ENCODE measurements around the gene TGOLN2. TPM values are rescaled to one million over a fixed set of nuclear protein-coding genes. Genes with fewer than 3 reads are reported as not detected.

Gene TGOLN2
- total and polyA plus RNA-seq, 8 donors = 90.3 to 133 (median 99.9) TPM

- H3K4me1 ChIP-seq = peaks cover 0 to 14% of the 10 kb centered on the region in 2 donors
- TF ChIP-seq, protein P1, sequence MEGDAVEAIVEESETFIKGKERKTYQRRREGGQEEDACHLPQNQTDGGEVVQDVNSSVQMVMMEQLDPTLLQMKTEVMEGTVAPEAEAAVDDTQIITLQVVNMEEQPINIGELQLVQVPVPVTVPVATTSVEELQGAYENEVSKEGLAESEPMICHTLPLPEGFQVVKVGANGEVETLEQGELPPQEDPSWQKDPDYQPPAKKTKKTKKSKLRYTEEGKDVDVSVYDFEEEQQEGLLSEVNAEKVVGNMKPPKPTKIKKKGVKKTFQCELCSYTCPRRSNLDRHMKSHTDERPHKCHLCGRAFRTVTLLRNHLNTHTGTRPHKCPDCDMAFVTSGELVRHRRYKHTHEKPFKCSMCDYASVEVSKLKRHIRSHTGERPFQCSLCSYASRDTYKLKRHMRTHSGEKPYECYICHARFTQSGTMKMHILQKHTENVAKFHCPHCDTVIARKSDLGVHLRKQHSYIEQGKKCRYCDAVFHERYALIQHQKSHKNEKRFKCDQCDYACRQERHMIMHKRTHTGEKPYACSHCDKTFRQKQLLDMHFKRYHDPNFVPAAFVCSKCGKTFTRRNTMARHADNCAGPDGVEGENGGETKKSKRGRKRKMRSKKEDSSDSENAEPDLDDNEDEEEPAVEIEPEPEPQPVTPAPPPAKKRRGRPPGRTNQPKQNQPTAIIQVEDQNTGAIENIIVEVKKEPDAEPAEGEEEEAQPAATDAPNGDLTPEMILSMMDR (IDR thresholded peaks at IDR 0.05) = no peak
- H3K27me3 ChIP-seq = no peaks in the 10 kb centered on the region
- no peak for ATAC-seq
- no peak overlapping the region for H3K4me3 ChIP-seq
- H3K27ac ChIP-seq = peak overlapping the region in 1 of 2 donors; percentile 13
- H3K36me3 ChIP-seq = no peaks in the 10 kb centered on the region
- DNase-seq = no peak
- intact Hi-C loops (cut with DNase I) = loop anchor here in 1 of 2 donors (5.0 kb wide), 1 partner anchor 220 kb away; no protein-coding TSS in a partner anchor
- H3K9me3 ChIP-seq = no peaks in the 10 kb centered on the region
Measured at GRCh38 chr2:85287721-85288120, 40.1 kb downstream of the TGOLN2 start.

DNA sequence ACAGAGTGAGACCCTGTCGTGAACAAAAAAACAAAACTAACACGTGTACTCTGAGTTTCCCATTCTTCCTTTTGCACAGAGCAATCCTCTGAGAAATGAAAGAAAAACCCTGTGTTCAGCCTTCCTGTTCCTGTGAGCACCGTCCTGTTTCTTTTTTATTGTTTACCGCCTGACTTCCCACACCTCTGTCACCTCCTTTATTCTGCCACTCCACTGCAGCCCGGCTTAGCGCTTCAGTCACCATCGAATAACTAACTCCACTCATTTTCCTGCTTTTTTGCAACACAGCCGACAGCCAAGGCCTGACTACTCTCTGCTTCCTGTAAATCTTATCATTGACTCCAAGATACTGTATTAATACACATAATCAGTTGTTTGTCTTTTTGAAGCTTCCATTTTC, 40.9 kb downstream of the TGOLN2 start:
- H3K4me3 ChIP-seq = no peak overlapping the region
- no peaks in the 10 kb centered on the region for H3K9me3 ChIP-seq
- H3K36me3 ChIP-seq = no peaks in the 10 kb centered on the region
- no peaks in the 10 kb centered on the region for H3K27me3 ChIP-seq
- peaks cover 0 to 14% of the 10 kb centered on the region in 2 donors for H3K4me1 ChIP-seq
- TF ChIP-seq, protein P1 (IDR thresholded peaks at IDR 0.05) = no peak
- intact Hi-C loops (cut with DNase I) = loop anchor here in 1 of 2 donors (5.0 kb wide), 1 partner anchor 220 kb away; no protein-coding TSS in a partner anchor
- no peak for DNase-seq
- no peak overlapping the region for H3K27ac ChIP-seq
- ATAC-seq = no peak

- TF ChIP-seq, protein P1 (IDR thresholded peaks at IDR 0.05) = no peak
Measured at GRCh38 chr2:85283641-85284040, 44.1 kb downstream of the TGOLN2 start.

GRCh38 chr2:85282914-85283313, 44.9 kb downstream of the TGOLN2 start:
- no peaks in the 10 kb centered on the region for H3K36me3 ChIP-seq
- H3K9me3 ChIP-seq = no peaks in the 10 kb centered on the region
- ATAC-seq (no peak), DNase-seq (no peak)
- peaks cover 0 to 17% of the 10 kb centered on the region in 2 donors for H3K4me1 ChIP-seq
- TF ChIP-seq, protein P1 (IDR thresholded peaks at IDR 0.05) = no peak
- no peak overlapping the region for H3K4me3 ChIP-seq
- no peaks in the 10 kb centered on the region for H3K27me3 ChIP-seq
- intact Hi-C loops (cut with DNase I) = loop anchor here in 1 of 2 donors (5.0 kb wide), 1 partner anchor 151 kb away; the partner anchor contains the start of gene TCF7L1
- no peak overlapping the region for H3K27ac ChIP-seq

More at GRCh38 chr2:85283641-85284040, 44.1 kb downstream of the TGOLN2 start:
- no peak for DNase-seq
- Histone ChIP-seq H3K36me3 (no peaks in the 10 kb centered on the region), H3K27me3 (no peaks in the 10 kb centered on the region), H3K9me3 (no peaks in the 10 kb centered on the region), H3K4me3 (no peak overlapping the region), H3K27ac (no peak overlapping the region), H3K4me1 (peaks cover 0 to 14% of the 10 kb centered on the region in 2 donors)
- no peak for ATAC-seq
- intact Hi-C loops (cut with DNase I) = loop anchor here in 1 of 2 donors (5.0 kb wide), 1 partner anchor 151 kb away; the partner anchor contains the start of gene TCF7L1

- H3K36me3 ChIP-seq = no peaks in the 10 kb centered on the region
- intact Hi-C loops (cut with DNase I) = loop anchor here in 1 of 2 donors (5.0 kb wide), 1 partner anchor 149 kb away; the partner anchor contains the start of gene TCF7L1
- TF ChIP-seq, protein P1 (IDR thresholded peaks at IDR 0.05) = no peak
Measured at GRCh38 chr2:85281553-85281952, 46.2 kb downstream of the TGOLN2 start.

More at GRCh38 chr2:85281553-85281952, 46.2 kb downstream of the TGOLN2 start:
- DNase-seq (no peak), ATAC-seq (no peak)
- H3K27ac ChIP-seq = no peak overlapping the region
- no peaks in the 10 kb centered on the region for H3K27me3 ChIP-seq
- no peak overlapping the region for H3K4me3 ChIP-seq
- H3K4me1 ChIP-seq = peaks cover 4 to 25% of the 10 kb centered on the region in 2 donors
- no peaks in the 10 kb centered on the region for H3K9me3 ChIP-seq
